Measurements from ENCODE around the gene THAP11. TPM values are rescaled to one million over a fixed set of nuclear protein-coding genes. Genes with fewer than 3 reads are reported as not detected.

THAP11 gene
- total and polyA plus RNA-seq, 7 donors = 30.2 to 78.6 (median 35.0) TPM

GRCh38 chr16:67820608-67821259 is 21.4 kb upstream of the THAP11 start:
- no peaks in the 10 kb centered on the region for H3K9me3 ChIP-seq
- H3K36me3 ChIP-seq (ENCODE audit: insufficient read depth in 1 of 2, low read depth in 1 of 2) = no peaks in the 10 kb centered on the region
- H3K27ac ChIP-seq = no peak overlapping the region
- intact Hi-C loops (cut with DNase I) = no loop called here
- no peak overlapping the region for H3K4me3 ChIP-seq
- H3K4me1 ChIP-seq = peaks cover 3% of the 10 kb centered on the region
- no peaks in the 10 kb centered on the region for H3K27me3 ChIP-seq (ENCODE audit: insufficient read depth in 3 of 3, low read length in 2 of 3)
- ATAC-seq = no peak
- no peak for DNase-seq
- TF ChIP-seq CTCF (IDR thresholded peaks at IDR 0.05) = no peak
- WGBS, 3 donors = 90 to 95% (median 93%) methylated on average over 11 of the region's 11 CpGs

DNA sequence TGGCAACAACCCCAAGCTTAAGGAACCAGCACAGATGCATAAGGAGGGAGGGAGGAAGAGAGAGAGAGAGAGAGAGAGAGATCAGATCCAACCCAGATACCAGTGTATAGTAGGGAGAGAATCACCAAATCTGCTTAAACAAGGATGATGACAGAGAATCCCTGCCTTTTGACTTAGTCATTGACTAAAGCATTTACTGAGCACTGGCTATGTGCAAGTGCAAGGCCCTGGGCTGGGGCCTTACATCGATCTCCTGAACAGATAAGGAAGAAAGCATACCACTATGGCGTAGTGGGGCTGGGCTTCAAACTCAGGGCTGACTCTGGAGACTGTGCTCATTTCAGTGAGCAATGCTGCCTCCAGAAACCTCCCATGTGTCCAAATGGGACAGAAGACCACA is 19.6 kb upstream of the THAP11 start:
- no peak for TF ChIP-seq CTCF (IDR thresholded peaks at IDR 0.05)
- no peak for DNase-seq
- intact Hi-C loops (cut with DNase I) = no loop called here
- ATAC-seq = no peak
- WGBS, 3 donors = 90 to 97% (median 94%) methylated on average over 2 of the region's 2 CpGs
- Histone ChIP-seq H3K36me3 (ENCODE audit: insufficient read depth in 1 of 2, low read depth in 1 of 2) (peaks cover 1 to 15% of the 10 kb centered on the region in 2 donors), H3K27ac (no peak overlapping the region), H3K4me1 (no peaks in the 10 kb centered on the region), H3K4me3 (no peak overlapping the region), H3K9me3 (no peaks in the 10 kb centered on the region), H3K27me3 (ENCODE audit: insufficient read depth in 3 of 3, low read length in 2 of 3) (no peaks in the 10 kb centered on the region)

DNA sequence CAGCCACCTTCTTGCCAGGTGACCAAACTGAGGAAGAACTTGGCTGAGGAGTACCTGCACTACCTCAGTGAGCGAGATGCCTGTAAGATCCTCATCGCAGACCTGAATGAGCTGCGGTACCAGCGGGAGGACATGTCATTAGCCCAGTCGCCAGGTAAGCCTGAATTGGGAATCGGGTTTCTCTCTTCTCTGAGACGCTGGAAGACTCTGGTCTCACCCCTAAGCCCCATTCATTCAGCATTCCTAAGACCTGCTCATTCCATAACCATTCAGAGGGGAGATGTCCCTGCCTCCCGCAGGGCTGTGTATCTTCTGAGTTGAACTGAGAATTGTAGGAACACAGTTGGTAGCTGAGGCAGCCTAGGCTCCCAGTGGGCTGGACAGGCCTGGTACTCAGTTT is 17.0 kb upstream of the THAP11 start:
- no peak overlapping the region for H3K27ac ChIP-seq
- H3K4me3 ChIP-seq = no peak overlapping the region
- peaks cover 5 to 41% of the 10 kb centered on the region in 2 donors for H3K36me3 ChIP-seq (ENCODE audit: insufficient read depth in 1 of 2, low read depth in 1 of 2)
- H3K27me3 ChIP-seq (ENCODE audit: insufficient read depth in 3 of 3, low read length in 2 of 3) = no peaks in the 10 kb centered on the region
- DNase-seq (no peak), ATAC-seq (no peak)
- 83 to 85% (median 84%) methylated on average over 8 of the region's 8 CpGs for WGBS, 3 donors
- intact Hi-C loops (cut with DNase I) = no loop called here
- no peaks in the 10 kb centered on the region for H3K9me3 ChIP-seq
- TF ChIP-seq CTCF (IDR thresholded peaks at IDR 0.05) = no peak
- H3K4me1 ChIP-seq = no peaks in the 10 kb centered on the region

GRCh38 chr16:67825906-67826305 is 16.2 kb upstream of the THAP11 start:
- 76 to 87% (median 82%) methylated on average over 13 to 14 of the region's 14 CpGs for WGBS, 3 donors
- ATAC-seq (no peak), DNase-seq (no peak)
- no peak for TF ChIP-seq CTCF (IDR thresholded peaks at IDR 0.05)
- no peaks in the 10 kb centered on the region for H3K4me1 ChIP-seq
- H3K27me3 ChIP-seq (ENCODE audit: insufficient read depth in 3 of 3, low read length in 2 of 3) = no peaks in the 10 kb centered on the region
- intact Hi-C loops (cut with DNase I) = no loop called here
- H3K9me3 ChIP-seq = no peaks in the 10 kb centered on the region
- H3K27ac ChIP-seq = no peak overlapping the region
- peaks cover 5 to 49% of the 10 kb centered on the region in 2 donors for H3K36me3 ChIP-seq (ENCODE audit: insufficient read depth in 1 of 2, low read depth in 1 of 2)
- no peak overlapping the region for H3K4me3 ChIP-seq

DNA sequence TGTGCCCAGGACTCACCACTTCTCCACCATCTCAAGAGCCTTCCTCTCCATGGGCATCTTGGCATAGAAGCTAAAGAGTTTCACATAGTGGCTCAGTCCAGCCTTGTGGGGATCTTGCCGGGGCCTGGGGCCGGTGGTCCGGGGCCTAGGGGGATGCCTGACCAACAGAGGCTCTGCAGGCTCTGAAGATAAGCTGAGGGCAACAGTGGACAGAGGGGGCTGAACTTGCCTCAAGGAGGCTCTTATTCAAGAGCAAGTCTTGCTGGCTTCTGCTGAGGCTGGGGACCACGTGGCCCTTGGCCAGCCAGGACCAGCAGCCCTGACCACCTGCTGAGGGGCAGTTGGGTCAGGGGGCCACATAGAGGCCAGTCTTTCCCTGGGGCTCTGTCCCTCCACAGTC is 13.5 kb upstream of the THAP11 start:
- no peaks in the 10 kb centered on the region for H3K9me3 ChIP-seq
- intact Hi-C loops (cut with DNase I) = no loop called here
- DNase-seq = no peak
- TF ChIP-seq CTCF (IDR thresholded peaks at IDR 0.05) = no peak
- peaks cover 9 to 64% of the 10 kb centered on the region in 2 donors for H3K36me3 ChIP-seq (ENCODE audit: insufficient read depth in 1 of 2, low read depth in 1 of 2)
- no peak overlapping the region for H3K4me3 ChIP-seq
- H3K27me3 ChIP-seq (ENCODE audit: insufficient read depth in 3 of 3, low read length in 2 of 3) = no peaks in the 10 kb centered on the region
- no peak for ATAC-seq
- WGBS, 3 donors = 89 to 93% (median 90%) methylated on average over 4 of the region's 4 CpGs
- H3K27ac ChIP-seq = no peak overlapping the region
- H3K4me1 ChIP-seq = peaks cover 11% of the 10 kb centered on the region
